Measurements from ENCODE around the gene ZNF268. TPM values are rescaled to one million over a fixed set of nuclear protein-coding genes. Genes with fewer than 3 reads are reported as not detected.

The ZNF268 gene
- total and polyA plus RNA-seq, 11 donors, result 2.6 to 15.5 (median 9.1) TPM

GRCh38 chr12:133202493-133203343 is 21.4 kb downstream of the ZNF268 start:
- DNase-seq (no peak), ATAC-seq (no peak)
- TF ChIP-seq CTCF (IDR thresholded peaks at IDR 0.05) (no peak), POLR2A (IDR thresholded peaks at IDR 0.05) (no peak)
- no peak overlapping the region for H3K27ac ChIP-seq
- no peaks in the 10 kb centered on the region for H3K27me3 ChIP-seq
- peaks cover 26 to 56% (median 29%) of the 10 kb centered on the region in 9 donors for H3K36me3 ChIP-seq
- H3K4me1 ChIP-seq, result no peaks in the 10 kb centered on the region
- intact Hi-C loops (cut with DNase I), result no loop called here
- H3K9me3 ChIP-seq, result peaks cover 24 to 89% (median 82%) of the 10 kb centered on the region in 12 donors
- H3K4me3 ChIP-seq, result no peak overlapping the region
- WGBS, 4 donors, result 98 to 99% (median 98%) methylated on average over 2 of the region's 2 CpGs

- H3K36me3 ChIP-seq, result peaks cover 26 to 56% (median 29%) of the 10 kb centered on the region in 9 donors
- no peaks in the 10 kb centered on the region for H3K27me3 ChIP-seq
- 96 to 98% (median 97%) methylated on average over 7 of the region's 7 CpGs for WGBS, 4 donors
- peaks cover 24 to 98% (median 91%) of the 10 kb centered on the region in 12 donors for H3K9me3 ChIP-seq
- H3K4me3 ChIP-seq, result no peak overlapping the region
- intact Hi-C loops (cut with DNase I), result no loop called here
- DNase-seq (no peak), ATAC-seq (no peak)
- TF ChIP-seq POLR2A (IDR thresholded peaks at IDR 0.05) (no peak), CTCF (IDR thresholded peaks at IDR 0.05) (no peak)
- H3K4me1 ChIP-seq, result no peaks in the 10 kb centered on the region
- no peak overlapping the region for H3K27ac ChIP-seq
These were observed 22.3 kb downstream of the ZNF268 start for GRCh38 chr12:133203344-133204263.

- H3K27me3 ChIP-seq, result no peaks in the 10 kb centered on the region
- intact Hi-C loops (cut with DNase I), result no loop called here
- 97 to 100% (median 100%) methylated on average over 1 of the region's 1 CpG for WGBS, 4 donors
- H3K9me3 ChIP-seq, result peaks cover 24 to 100% (median 97%) of the 10 kb centered on the region in 12 donors
- no peak overlapping the region for H3K4me3 ChIP-seq
- H3K36me3 ChIP-seq, result peaks cover 26 to 54% (median 29%) of the 10 kb centered on the region in 9 donors
- no peak for TF ChIP-seq POLR2A (IDR thresholded peaks at IDR 0.05)
- DNase-seq (no peak), ATAC-seq (no peak)
- no peaks in the 10 kb centered on the region for H3K4me1 ChIP-seq
- no peak overlapping the region for H3K27ac ChIP-seq
These were observed 22.9 kb downstream of the ZNF268 start for GRCh38 chr12:133204264-133204603.

GRCh38 chr12:133206390-133206789 is 25.1 kb downstream of the ZNF268 start:
- no peaks in the 10 kb centered on the region for H3K4me1 ChIP-seq
- no peak overlapping the region for H3K4me3 ChIP-seq
- H3K9me3 ChIP-seq, result peaks cover 23 to 100% (median 100%) of the 10 kb centered on the region in 12 donors
- ATAC-seq (no peak), DNase-seq (no peak)
- intact Hi-C loops (cut with DNase I), result no loop called here
- WGBS, 4 donors, result 89 to 99% (median 97%) methylated on average over 2 of the region's 2 CpGs
- TF ChIP-seq CTCF (IDR thresholded peaks at IDR 0.05) (no peak), POLR2A (IDR thresholded peaks at IDR 0.05) (no peak)
- no peaks in the 10 kb centered on the region for H3K27me3 ChIP-seq
- H3K36me3 ChIP-seq, result peaks cover 16 to 45% (median 27%) of the 10 kb centered on the region in 9 donors
- H3K27ac ChIP-seq, result no peak overlapping the region
